Measurements from ENCODE around the gene ABHD15. TPM values are rescaled to one million over a fixed set of nuclear protein-coding genes. Genes with fewer than 3 reads are reported as not detected.

ABHD15 gene
- polyA plus RNA-seq, 1 donor from 2014 or later = 0.21 TPM

GRCh38 chr17:29574732-29575510, 8.1 kb upstream of the ABHD15 start:
- TF ChIP-seq EZH2 (IDR thresholded peaks at IDR 0.05; ENCODE audit: borderline replicate concordance, insufficient read depth, low read length, poor library complexity, severe bottlenecking) (no peak), MXI1 (conservative IDR thresholded peaks at IDR 0.05; ENCODE audit: poor library complexity, severe bottlenecking) (no peak), SMC3 (conservative IDR thresholded peaks at IDR 0.05; ENCODE audit: poor library complexity) (no peak), TAF1 (IDR thresholded peaks at IDR 0.05; ENCODE audit: low read depth) (no peak), EP300 (conservative IDR thresholded peaks at IDR 0.05; ENCODE audit: poor library complexity, severe bottlenecking) (no peak), POLR2AphosphoS5 (IDR thresholded peaks at IDR 0.05) (no peak), RAD21 (conservative IDR thresholded peaks at IDR 0.05) (no peak)
- TF ChIP-seq, protein P1, sequence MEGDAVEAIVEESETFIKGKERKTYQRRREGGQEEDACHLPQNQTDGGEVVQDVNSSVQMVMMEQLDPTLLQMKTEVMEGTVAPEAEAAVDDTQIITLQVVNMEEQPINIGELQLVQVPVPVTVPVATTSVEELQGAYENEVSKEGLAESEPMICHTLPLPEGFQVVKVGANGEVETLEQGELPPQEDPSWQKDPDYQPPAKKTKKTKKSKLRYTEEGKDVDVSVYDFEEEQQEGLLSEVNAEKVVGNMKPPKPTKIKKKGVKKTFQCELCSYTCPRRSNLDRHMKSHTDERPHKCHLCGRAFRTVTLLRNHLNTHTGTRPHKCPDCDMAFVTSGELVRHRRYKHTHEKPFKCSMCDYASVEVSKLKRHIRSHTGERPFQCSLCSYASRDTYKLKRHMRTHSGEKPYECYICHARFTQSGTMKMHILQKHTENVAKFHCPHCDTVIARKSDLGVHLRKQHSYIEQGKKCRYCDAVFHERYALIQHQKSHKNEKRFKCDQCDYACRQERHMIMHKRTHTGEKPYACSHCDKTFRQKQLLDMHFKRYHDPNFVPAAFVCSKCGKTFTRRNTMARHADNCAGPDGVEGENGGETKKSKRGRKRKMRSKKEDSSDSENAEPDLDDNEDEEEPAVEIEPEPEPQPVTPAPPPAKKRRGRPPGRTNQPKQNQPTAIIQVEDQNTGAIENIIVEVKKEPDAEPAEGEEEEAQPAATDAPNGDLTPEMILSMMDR (IDR thresholded peaks at IDR 0.05; ENCODE audit: poor library complexity, severe bottlenecking) = no peak
- TF ChIP-seq, protein P2, sequence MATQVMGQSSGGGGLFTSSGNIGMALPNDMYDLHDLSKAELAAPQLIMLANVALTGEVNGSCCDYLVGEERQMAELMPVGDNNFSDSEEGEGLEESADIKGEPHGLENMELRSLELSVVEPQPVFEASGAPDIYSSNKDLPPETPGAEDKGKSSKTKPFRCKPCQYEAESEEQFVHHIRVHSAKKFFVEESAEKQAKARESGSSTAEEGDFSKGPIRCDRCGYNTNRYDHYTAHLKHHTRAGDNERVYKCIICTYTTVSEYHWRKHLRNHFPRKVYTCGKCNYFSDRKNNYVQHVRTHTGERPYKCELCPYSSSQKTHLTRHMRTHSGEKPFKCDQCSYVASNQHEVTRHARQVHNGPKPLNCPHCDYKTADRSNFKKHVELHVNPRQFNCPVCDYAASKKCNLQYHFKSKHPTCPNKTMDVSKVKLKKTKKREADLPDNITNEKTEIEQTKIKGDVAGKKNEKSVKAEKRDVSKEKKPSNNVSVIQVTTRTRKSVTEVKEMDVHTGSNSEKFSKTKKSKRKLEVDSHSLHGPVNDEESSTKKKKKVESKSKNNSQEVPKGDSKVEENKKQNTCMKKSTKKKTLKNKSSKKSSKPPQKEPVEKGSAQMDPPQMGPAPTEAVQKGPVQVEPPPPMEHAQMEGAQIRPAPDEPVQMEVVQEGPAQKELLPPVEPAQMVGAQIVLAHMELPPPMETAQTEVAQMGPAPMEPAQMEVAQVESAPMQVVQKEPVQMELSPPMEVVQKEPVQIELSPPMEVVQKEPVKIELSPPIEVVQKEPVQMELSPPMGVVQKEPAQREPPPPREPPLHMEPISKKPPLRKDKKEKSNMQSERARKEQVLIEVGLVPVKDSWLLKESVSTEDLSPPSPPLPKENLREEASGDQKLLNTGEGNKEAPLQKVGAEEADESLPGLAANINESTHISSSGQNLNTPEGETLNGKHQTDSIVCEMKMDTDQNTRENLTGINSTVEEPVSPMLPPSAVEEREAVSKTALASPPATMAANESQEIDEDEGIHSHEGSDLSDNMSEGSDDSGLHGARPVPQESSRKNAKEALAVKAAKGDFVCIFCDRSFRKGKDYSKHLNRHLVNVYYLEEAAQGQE (IDR thresholded peaks at IDR 0.05; ENCODE audit: borderline replicate concordance) = no peak
- H3K27ac ChIP-seq (ENCODE audit: low read length) = no peak overlapping the region

DNA sequence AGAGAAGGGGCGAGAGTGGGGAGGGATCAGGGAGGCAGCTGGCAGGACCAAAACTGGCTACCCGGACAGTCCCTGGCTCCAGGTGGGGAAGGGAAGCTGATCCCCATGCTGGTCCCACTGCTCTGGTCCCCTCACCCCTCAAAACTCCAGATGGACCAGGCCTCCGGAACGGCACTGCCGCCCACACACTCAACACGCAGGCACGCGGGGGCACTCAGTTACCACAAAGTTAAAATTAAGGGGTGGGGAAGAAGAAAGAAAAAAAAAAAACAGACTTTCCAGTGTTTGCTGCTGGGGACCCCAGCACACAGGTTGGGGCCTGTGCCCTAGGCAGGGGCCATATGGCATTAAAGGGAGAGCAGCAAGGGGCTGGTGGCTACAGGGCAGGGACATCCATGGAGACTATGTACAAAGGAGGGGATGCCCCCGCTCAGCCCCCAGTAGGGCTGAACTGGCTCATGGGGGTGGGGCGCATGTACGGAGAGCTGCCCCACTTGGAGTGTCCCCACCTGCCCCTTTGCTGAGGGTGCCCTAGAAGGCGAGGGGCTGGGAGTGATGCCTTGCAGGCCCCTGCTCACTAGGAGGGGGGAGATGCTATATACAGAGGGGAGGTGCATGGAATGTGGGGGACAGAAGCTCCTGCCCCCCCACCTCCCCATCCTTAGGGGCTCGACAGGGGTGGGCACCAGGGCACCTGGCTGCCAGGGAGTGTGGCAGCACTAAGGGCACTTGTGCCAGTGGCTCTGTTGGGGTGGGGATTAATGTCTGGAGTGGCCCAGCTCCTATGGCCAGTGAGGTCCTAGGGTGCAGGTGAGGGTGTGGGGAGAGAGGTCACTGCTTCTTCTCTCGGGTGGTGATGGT, 7.3 kb upstream of the ABHD15 start:
- Histone ChIP-seq H2AFZ (ENCODE audit: low read depth, low read length) (no peak overlapping the region), H3K4me2 (ENCODE audit: low read length) (no peak overlapping the region), H3K36me3 (ENCODE audit: insufficient read depth, low read length) (no peaks in the 10 kb centered on the region), H3K79me2 (replicated peaks; ENCODE audit: insufficient read depth, low read length) (no peaks in the 10 kb centered on the region), H3K9me2 (ENCODE audit: insufficient read depth, low read length) (no peaks in the 10 kb centered on the region), H3K27me3 (ENCODE audit: insufficient read depth, low read depth, low read length) (no peaks in the 10 kb centered on the region), H3K9ac (ENCODE audit: low read length) (no peak overlapping the region), H3K4me3 (ENCODE audit: low read length) (no peak overlapping the region), H3K27ac (ENCODE audit: low read length) (no peak overlapping the region), H4K20me1 (ENCODE audit: insufficient read depth) (no peaks in the 10 kb centered on the region), H3K9me3 (ENCODE audit: low read length) (no peaks in the 10 kb centered on the region), H3F3A (ENCODE audit: insufficient read depth, low read length, poor library complexity, severe bottlenecking) (no peaks in the 10 kb centered on the region)
- TF ChIP-seq TAF1 (IDR thresholded peaks at IDR 0.05; ENCODE audit: low read depth) (no peak), SMC3 (conservative IDR thresholded peaks at IDR 0.05; ENCODE audit: poor library complexity) (no peak), EZH2 (IDR thresholded peaks at IDR 0.05; ENCODE audit: borderline replicate concordance, insufficient read depth, low read length, poor library complexity, severe bottlenecking) (no peak), POLR2AphosphoS5 (IDR thresholded peaks at IDR 0.05) (no peak), EP300 (conservative IDR thresholded peaks at IDR 0.05; ENCODE audit: poor library complexity, severe bottlenecking) (no peak), RAD21 (conservative IDR thresholded peaks at IDR 0.05) (no peak), MXI1 (conservative IDR thresholded peaks at IDR 0.05; ENCODE audit: poor library complexity, severe bottlenecking) (no peak)
- TF ChIP-seq, protein P1 (IDR thresholded peaks at IDR 0.05; ENCODE audit: poor library complexity, severe bottlenecking) = no peak
- TF ChIP-seq, protein P2 (IDR thresholded peaks at IDR 0.05; ENCODE audit: borderline replicate concordance) = no peak

More at GRCh38 chr17:29574732-29575510, 8.1 kb upstream of the ABHD15 start:
- H3K4me3 ChIP-seq (ENCODE audit: low read length) = no peak overlapping the region
- H4K20me1 ChIP-seq (ENCODE audit: insufficient read depth) = no peaks in the 10 kb centered on the region
- no peaks in the 10 kb centered on the region for H3K36me3 ChIP-seq (ENCODE audit: insufficient read depth, low read length)
- no peak overlapping the region for H2AFZ ChIP-seq (ENCODE audit: low read depth, low read length)
- H3K9ac ChIP-seq (ENCODE audit: low read length) = no peak overlapping the region
- H3K9me2 ChIP-seq (ENCODE audit: insufficient read depth, low read length) = no peaks in the 10 kb centered on the region
- no peaks in the 10 kb centered on the region for H3K27me3 ChIP-seq (ENCODE audit: insufficient read depth, low read depth, low read length)
- no peak overlapping the region for H3K4me2 ChIP-seq (ENCODE audit: low read length)
- no peaks in the 10 kb centered on the region for H3F3A ChIP-seq (ENCODE audit: insufficient read depth, low read length, poor library complexity, severe bottlenecking)
- H3K79me2 ChIP-seq (replicated peaks; ENCODE audit: insufficient read depth, low read length) = no peaks in the 10 kb centered on the region
- H3K9me3 ChIP-seq (ENCODE audit: low read length) = no peaks in the 10 kb centered on the region
